Spleen (tissue), 11 donors: ENCODE data around the gene LUC7L3. TPM values are rescaled to one million over a fixed set of nuclear protein-coding genes. Genes with fewer than 3 reads are reported as not detected.
A peak's percentile ranks its signal among the peaks of the same experiment; 100 is the strongest.

Source experiments
- DNase-seq: peaks from one replicate; pipeline ENCODE4 v3.0.0-alpha.2; 2020
- H3K27ac ChIP-seq, 8 donors: fragments of 200-600 bp; sonication (generic) in 7 of 8; 1 replicate in 4 of 8; 2 replicates in 4 of 8; pipeline versions ENCODE4 v1.5.0 to v1.8.0; 2016 to 2021; ENCODE audit warnings: inconsistent platforms in 4 of 8, mild to moderate bottlenecking in 4 of 8, moderate library complexity in 1 of 8
- H3K27me3 ChIP-seq, 7 donors: fragments of 200-600 bp; sonication (generic) in 6 of 7; replicated peaks in 1 of 7; 1 replicate in 4 of 7; 2 replicates in 3 of 7; pipeline versions ENCODE4 v1.5.0 to v1.8.0; 2016 to 2021; ENCODE audit warnings: inconsistent platforms in 3 of 7, mild to moderate bottlenecking in 1 of 7
- H3K36me3 ChIP-seq, 6 donors: fragments of 200-600 bp; sonication (generic) in 5 of 6; 1 replicate in 4 of 6; 2 replicates in 2 of 6; pipeline versions ENCODE4 v1.5.0 to v1.8.0; 2016 to 2021; ENCODE audit warnings: inconsistent platforms in 2 of 6
- H3K4me1 ChIP-seq, 6 donors: fragments of 200-600 bp; sonication (generic) in 5 of 6; 1 replicate in 3 of 6; 2 replicates in 3 of 6; pipeline versions ENCODE4 v1.5.0 to v1.8.0; 2016 to 2021; ENCODE audit warnings: inconsistent platforms in 3 of 6
- H3K4me3 ChIP-seq, 8 donors: fragments of 200-600 bp; sonication (generic) in 7 of 8; 1 replicate in 4 of 8; 2 replicates in 4 of 8; pipeline versions ENCODE4 v1.5.0 to v1.8.0; 2016 to 2021; ENCODE audit warnings: inconsistent platforms in 4 of 8, mild to moderate bottlenecking in 4 of 8, moderate library complexity in 2 of 8
- H3K9me3 ChIP-seq, 8 donors: fragments of 200-600 bp; sonication (generic) in 7 of 8; 1 replicate in 4 of 8; 2 replicates in 4 of 8; pipeline versions ENCODE4 v1.5.0 to v1.8.0; 2016 to 2021; ENCODE audit warnings: inconsistent platforms in 4 of 8
- POLR2A ChIP-seq, 3 donors: fragments of 450-650 bp; IDR thresholded peaks; one replicate each; pipeline ENCODE4 v1.5.1; 2017; ENCODE audit warnings: antibody characterized with exemption in 3 of 3, mild to moderate bottlenecking in 1 of 3
- POLR2AphosphoS5 ChIP-seq, 3 donors: sonication (generic); formaldehyde crosslinking; IDR thresholded peaks; one replicate each; pipeline ENCODE4 v1.5.1; 2017; ENCODE audit warnings: antibody characterized with exemption in 3 of 3
- WGBS, 5 donors: extraction: QIAGEN DNeasy Blood & Tissue Kit in 3 of 5; methylation state at CpG; one replicate each; pipeline versions ENCODE4 v1.1.5 to v1.1.7; 2013 to 2018; 5-methylcytosine and 5-hydroxymethylcytosine counted together
- intact Hi-C: fragments of 100-400 bp; cut with DNase I; formaldehyde crosslinking; loops from one replicate; pipeline ENCODE4 v1.15.0; 2023; ENCODE audit warnings: low total_unique reads
- polyA plus RNA-seq, 3 donors: library from polyadenylated mRNA; stranded (reverse); fragments of 200-250 nt; gene quantifications; one replicate each; pipeline ENCODE4 v1.2.1, GENCODE V29; 2013
- total RNA-seq, 7 donors: library from RNA; depleted of rRNA in 3 of 7; stranded (reverse); fragments of >200 nt in 3 of 7; fragmentation: NEBNext Ultra II Directional in 4 of 7; extraction: Animal tissue kit (Norgen Biotek cat#: 25700) in 4 of 7; gene quantifications; one replicate each; pipeline versions ENCODE4 v1.1.0 to v1.2.1, GENCODE V29; 2016 to 2021
- TF ChIP-seq, protein P1 (sequence below), 11 experiments: fragments of 200-600 bp in 7 of 11; fragments of 450-650 bp in 4 of 11; sonication (generic) in 4 of 11; IDR thresholded peaks in 8 of 11; conservative IDR thresholded peaks in 3 of 11; 1 replicate in 7 of 11; 2 replicates in 4 of 11; pipeline versions ENCODE4 v1.4.0 to v1.8.0; 2016 to 2021; ENCODE audit warnings: antibody characterized with exemption in 11 of 11, inconsistent platforms in 4 of 11, mild to moderate bottlenecking in 1 of 11
- donor health status: healthy with polysubstance abuse.
- donor health status: DM: no; HTN: no; CAD: no; lungs with moderate emphysema.
- donor health status: DM: no; HTN: no; CAD: no.
- donor health status: Bipolar disorder and iron deficiency.
- donor health status: healthy.
- donor health status: DM: no; HTN: no; CAD: no.
- donor health status: DM: yes; HTN: yes; CAD: no.

The LUC7L3 gene
- total and polyA plus RNA-seq, 10 donors = 91.2 to 223 (median 143) TPM

DNA sequence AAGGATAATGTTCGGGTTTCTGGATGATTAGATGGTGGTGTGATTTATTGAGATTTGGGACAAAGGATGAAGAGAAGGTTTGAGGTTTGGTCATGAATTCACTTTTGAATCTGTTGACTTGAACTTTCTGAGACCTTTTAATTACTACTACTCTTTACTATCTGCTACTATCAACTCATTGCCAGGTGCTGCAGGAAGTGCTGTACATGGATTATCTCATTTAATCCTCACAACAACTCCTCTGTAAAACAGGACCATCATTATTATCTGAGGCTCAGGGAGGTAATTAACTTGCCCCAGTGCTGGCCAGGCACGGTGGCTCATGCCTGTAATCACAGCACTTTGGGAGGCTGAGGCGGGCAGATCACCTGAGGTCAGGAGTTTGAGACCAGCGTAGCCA is 8.8 kb upstream of the LUC7L3 start:
- no peaks in the 10 kb centered on the region for H3K27me3 ChIP-seq
- peaks cover 32 to 45% (median 39%) of the 10 kb centered on the region in 6 donors for H3K4me1 ChIP-seq
- peaks cover 0 to 1% (median 0%) of the 10 kb centered on the region in 6 donors for H3K36me3 ChIP-seq
- no peak overlapping the region for H3K4me3 ChIP-seq
- peak overlapping the region in 1 of 8 donors; percentile 94 for H3K27ac ChIP-seq
- TF ChIP-seq, protein P1, sequence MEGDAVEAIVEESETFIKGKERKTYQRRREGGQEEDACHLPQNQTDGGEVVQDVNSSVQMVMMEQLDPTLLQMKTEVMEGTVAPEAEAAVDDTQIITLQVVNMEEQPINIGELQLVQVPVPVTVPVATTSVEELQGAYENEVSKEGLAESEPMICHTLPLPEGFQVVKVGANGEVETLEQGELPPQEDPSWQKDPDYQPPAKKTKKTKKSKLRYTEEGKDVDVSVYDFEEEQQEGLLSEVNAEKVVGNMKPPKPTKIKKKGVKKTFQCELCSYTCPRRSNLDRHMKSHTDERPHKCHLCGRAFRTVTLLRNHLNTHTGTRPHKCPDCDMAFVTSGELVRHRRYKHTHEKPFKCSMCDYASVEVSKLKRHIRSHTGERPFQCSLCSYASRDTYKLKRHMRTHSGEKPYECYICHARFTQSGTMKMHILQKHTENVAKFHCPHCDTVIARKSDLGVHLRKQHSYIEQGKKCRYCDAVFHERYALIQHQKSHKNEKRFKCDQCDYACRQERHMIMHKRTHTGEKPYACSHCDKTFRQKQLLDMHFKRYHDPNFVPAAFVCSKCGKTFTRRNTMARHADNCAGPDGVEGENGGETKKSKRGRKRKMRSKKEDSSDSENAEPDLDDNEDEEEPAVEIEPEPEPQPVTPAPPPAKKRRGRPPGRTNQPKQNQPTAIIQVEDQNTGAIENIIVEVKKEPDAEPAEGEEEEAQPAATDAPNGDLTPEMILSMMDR (IDR thresholded peaks at IDR 0.05 in 8 of 11, conservative IDR thresholded peaks at IDR 0.05 in 3 of 11) = no peak
- TF ChIP-seq POLR2AphosphoS5 (IDR thresholded peaks at IDR 0.05) (no peak), POLR2A (IDR thresholded peaks at IDR 0.05) (no peak)
- intact Hi-C loops = no loop called here
- no peak for DNase-seq
- WGBS, 5 donors = 93 to 98% (median 94%) methylated on average over 4 of the region's 4 CpGs
- no peaks in the 10 kb centered on the region for H3K9me3 ChIP-seq

DNA sequence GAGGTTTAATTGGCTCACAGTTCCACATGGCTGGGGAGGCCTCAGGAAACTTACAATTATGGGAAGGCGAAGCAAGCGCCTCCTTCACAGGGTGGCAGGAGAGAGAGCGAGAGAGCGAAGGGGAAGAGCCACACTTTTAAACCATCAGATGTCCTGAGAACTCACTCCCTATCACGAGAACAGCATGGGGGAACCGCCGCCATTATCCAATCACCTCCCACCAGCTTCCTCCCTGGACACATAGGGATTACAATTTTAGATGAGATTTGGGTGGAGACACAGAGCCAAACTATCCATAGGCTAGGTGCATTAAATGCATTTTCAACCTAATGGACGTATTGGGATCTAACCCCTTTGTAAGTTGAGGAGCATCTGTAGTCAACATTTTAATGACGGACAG is 6.8 kb upstream of the LUC7L3 start:
- no peaks in the 10 kb centered on the region for H3K9me3 ChIP-seq
- no peak for DNase-seq
- H3K4me3 ChIP-seq = no peak overlapping the region
- no peaks in the 10 kb centered on the region for H3K27me3 ChIP-seq
- H3K27ac ChIP-seq = peak overlapping the region in 4 of 8 donors; percentile 7 to 41 (median 29)
- no peaks in the 10 kb centered on the region for H3K36me3 ChIP-seq
- intact Hi-C loops = no loop called here
- TF ChIP-seq POLR2A (IDR thresholded peaks at IDR 0.05) = no peak
- no peak for TF ChIP-seq POLR2AphosphoS5 (IDR thresholded peaks at IDR 0.05)
- TF ChIP-seq, protein P1 (IDR thresholded peaks at IDR 0.05 in 8 of 11, conservative IDR thresholded peaks at IDR 0.05 in 3 of 11) = no peak
- H3K4me1 ChIP-seq = peaks cover 17 to 38% (median 23%) of the 10 kb centered on the region in 6 donors
- 80 to 92% (median 86%) methylated on average over 9 of the region's 9 CpGs for WGBS, 5 donors

GRCh38 chr17:50715471-50715870 is 3.9 kb upstream of the LUC7L3 start:
- no peak for DNase-seq
- no peak overlapping the region for H3K4me3 ChIP-seq
- no peaks in the 10 kb centered on the region for H3K36me3 ChIP-seq
- no peaks in the 10 kb centered on the region for H3K9me3 ChIP-seq
- intact Hi-C loops = no loop called here
- TF ChIP-seq, protein P1 (IDR thresholded peaks at IDR 0.05 in 8 of 11, conservative IDR thresholded peaks at IDR 0.05 in 3 of 11) = no peak
- no peak for TF ChIP-seq POLR2A (IDR thresholded peaks at IDR 0.05)
- TF ChIP-seq POLR2AphosphoS5 (IDR thresholded peaks at IDR 0.05) = no peak
- no peaks in the 10 kb centered on the region for H3K27me3 ChIP-seq
- H3K27ac ChIP-seq = no peak overlapping the region
- WGBS, 5 donors = 92 to 96% (median 93%) methylated on average over 3 of the region's 3 CpGs
- peaks cover 0 to 23% (median 7%) of the 10 kb centered on the region in 6 donors for H3K4me1 ChIP-seq

GRCh38 chr17:50719924-50720794 is 756 bp downstream of the LUC7L3 start:
- intact Hi-C loops = no loop called here
- 0 to 1% (median 0%) methylated on average over 22 to 25 of the region's 25 CpGs for WGBS, 5 donors
- peaks cover 0 to 13% (median 0%) of the 10 kb centered on the region in 6 donors for H3K36me3 ChIP-seq
- TF ChIP-seq POLR2A (IDR thresholded peaks at IDR 0.05) = no peak
- peaks cover 34 to 69% (median 52%) of the 10 kb centered on the region in 6 donors for H3K4me1 ChIP-seq
- DNase-seq = no peak
- H3K4me3 ChIP-seq = peak overlapping the region; percentile 74 to 88 (median 83)
- H3K27me3 ChIP-seq = no peaks in the 10 kb centered on the region
- peak overlapping the region; percentile 84 to 100 (median 98) for H3K27ac ChIP-seq
- H3K9me3 ChIP-seq = no peaks in the 10 kb centered on the region
